ENCODE measurements around the gene MYBPC3. TPM values are rescaled to one million over a fixed set of nuclear protein-coding genes. Genes with fewer than 3 reads are reported as not detected.
A peak's percentile ranks its signal among the peaks of the same experiment; 100 is the strongest.

Gene MYBPC3
- total RNA-seq, 1 donor from 2014 or later: 0.06 TPM

GRCh38 chr11:47308050-47308823 is 44.3 kb downstream of the MYBPC3 start:
- Mint-ChIP-seq H3K4me1 (peaks cover 12% of the 10 kb centered on the region), H3K27ac (peak overlapping the region; percentile 81), H3K4me3 (peak overlapping the region; percentile 33), H3K9me3 (peaks cover 6% of the 10 kb centered on the region), H3K36me3 (peaks cover 35% of the 10 kb centered on the region), H3K27me3 (ENCODE audit: insufficient read depth, low read depth) (no peaks in the 10 kb centered on the region)
- Histone ChIP-seq H3K4me2 (peak overlapping the region; percentile 66), H3K27me3 (no peaks in the 10 kb centered on the region), H3K4me3 (peak overlapping the region; percentile 11), H3K9ac (no peak overlapping the region), H4K20me1 (ENCODE audit: low read depth) (no peaks in the 10 kb centered on the region), H3F3A (ENCODE audit: low read depth) (peaks cover 20% of the 10 kb centered on the region), H3K9me3 (ENCODE audit: low read depth) (no peaks in the 10 kb centered on the region), H3K79me2 (ENCODE audit: low read depth) (no peaks in the 10 kb centered on the region), H2AFZ (replicated peaks) (no peak overlapping the region), H3K4me1 (peaks cover 19% of the 10 kb centered on the region), H3K36me3 (no peaks in the 10 kb centered on the region), H3K27ac (peak overlapping the region; percentile 83)
- peak; percentile 76 for DNase-seq (ENCODE audit: low spot score)
- no peak for TF ChIP-seq EZH2phosphoT487 (IDR thresholded peaks at IDR 0.05)
- no peak for TF ChIP-seq EZH2 (IDR thresholded peaks at IDR 0.05)
- no peak for TF ChIP-seq CTCF (IDR thresholded peaks at IDR 0.05)

GRCh38 chr11:47306484-47306844 is 46.0 kb downstream of the MYBPC3 start:
- TF ChIP-seq CTCF (IDR thresholded peaks at IDR 0.05): no peak
- no peak for TF ChIP-seq EZH2 (IDR thresholded peaks at IDR 0.05)
- TF ChIP-seq EZH2phosphoT487 (IDR thresholded peaks at IDR 0.05): no peak
- Histone ChIP-seq H3K36me3 (peaks cover 8% of the 10 kb centered on the region), H4K20me1 (ENCODE audit: low read depth) (no peaks in the 10 kb centered on the region), H3K4me3 (no peak overlapping the region), H3K9ac (no peak overlapping the region), H3K79me2 (ENCODE audit: low read depth) (no peaks in the 10 kb centered on the region), H3K27me3 (no peaks in the 10 kb centered on the region), H3K4me2 (no peak overlapping the region), H3K9me3 (ENCODE audit: low read depth) (no peaks in the 10 kb centered on the region), H3K27ac (no peak overlapping the region), H2AFZ (replicated peaks) (no peak overlapping the region), H3F3A (ENCODE audit: low read depth) (peaks cover 20% of the 10 kb centered on the region), H3K4me1 (peaks cover 19% of the 10 kb centered on the region)
- peaks cover 45% of the 10 kb centered on the region for H3K36me3 Mint-ChIP-seq
- no peaks in the 10 kb centered on the region for H3K27me3 Mint-ChIP-seq (ENCODE audit: insufficient read depth, low read depth)
- no peak overlapping the region for H3K27ac Mint-ChIP-seq
- DNase-seq (ENCODE audit: low spot score): no peak
- peaks cover 12% of the 10 kb centered on the region for H3K4me1 Mint-ChIP-seq
- no peak overlapping the region for H3K4me3 Mint-ChIP-seq
- peaks cover 17% of the 10 kb centered on the region for H3K9me3 Mint-ChIP-seq

GRCh38 chr11:47305734-47306483 is 46.6 kb downstream of the MYBPC3 start:
- DNase-seq (ENCODE audit: low spot score): no peak
- Mint-ChIP-seq H3K4me3 (no peak overlapping the region), H3K9me3 (peaks cover 19% of the 10 kb centered on the region), H3K36me3 (peaks cover 45% of the 10 kb centered on the region), H3K27me3 (ENCODE audit: insufficient read depth, low read depth) (no peaks in the 10 kb centered on the region), H3K4me1 (peaks cover 12% of the 10 kb centered on the region), H3K27ac (no peak overlapping the region)
- Histone ChIP-seq H3F3A (ENCODE audit: low read depth) (peaks cover 20% of the 10 kb centered on the region), H3K79me2 (ENCODE audit: low read depth) (no peaks in the 10 kb centered on the region), H3K27me3 (no peaks in the 10 kb centered on the region), H4K20me1 (ENCODE audit: low read depth) (no peaks in the 10 kb centered on the region), H2AFZ (replicated peaks) (no peak overlapping the region), H3K36me3 (peaks cover 8% of the 10 kb centered on the region), H3K4me1 (peaks cover 19% of the 10 kb centered on the region), H3K9me3 (ENCODE audit: low read depth) (no peaks in the 10 kb centered on the region), H3K27ac (no peak overlapping the region), H3K4me3 (no peak overlapping the region), H3K4me2 (no peak overlapping the region), H3K9ac (no peak overlapping the region)
- TF ChIP-seq EZH2 (IDR thresholded peaks at IDR 0.05) (no peak), EZH2phosphoT487 (IDR thresholded peaks at IDR 0.05) (no peak), CTCF (IDR thresholded peaks at IDR 0.05) (no peak)
